Fibroblast of lung (primary cell): ENCODE results near the gene EDNRB. TPM values are rescaled to one million over a fixed set of nuclear protein-coding genes. Genes with fewer than 3 reads are reported as not detected.
A peak's percentile ranks its signal among the peaks of the same experiment; 100 is the strongest.

Experiments
- DNase-seq, 2 donors: peaks; one replicate each; pipeline versions ENCODE4 v3.0.0 to v3.0.0-alpha.2; 2010; ENCODE audit warnings: low read depth in 2 of 2
- H2AFZ ChIP-seq: 2 replicates; pipeline ENCODE4 v1.5.1; 2012; ENCODE audit warnings: low read length, control low read depth, inconsistent platforms
- H3K27ac ChIP-seq: 2 replicates; pipeline ENCODE4 v1.5.1; 2011; ENCODE audit warnings: low read length, control low read depth; ENCODE audit not compliant: insufficient read depth
- H3K27me3 ChIP-seq: 2 replicates; pipeline ENCODE4 v1.5.1; 2011; ENCODE audit warnings: mild to moderate bottlenecking, low read length; ENCODE audit not compliant: control insufficient read depth, insufficient read depth
- H3K36me3 ChIP-seq: 2 replicates; pipeline ENCODE4 v1.5.1; 2011; ENCODE audit warnings: low read length; ENCODE audit not compliant: control insufficient read depth, insufficient read depth
- H3K4me1 ChIP-seq: 2 replicates; pipeline ENCODE4 v1.5.1; 2011; ENCODE audit warnings: low read length; ENCODE audit not compliant: control insufficient read depth, insufficient read depth; ENCODE audit errors: extremely low read depth
- H3K4me2 ChIP-seq: 2 replicates; pipeline ENCODE4 v1.5.1; 2011; ENCODE audit warnings: low read length, control low read depth; ENCODE audit not compliant: insufficient read depth; ENCODE audit errors: extremely low read depth
- H3K4me3 ChIP-seq, 4 experiments: fragments of 200-600 bp in 1 of 4; sonication (generic) in 1 of 4; replicated peaks in 1 of 4; 2 replicates each; pipeline ENCODE4 v1.5.1; 2011 to 2016; ENCODE audit warnings: low read length in 4 of 4, low read depth in 3 of 4, mild to moderate bottlenecking in 3 of 4, control low read depth in 2 of 4, inconsistent platforms in 1 of 4, mixed read lengths in 1 of 4; ENCODE audit not compliant: insufficient read depth in 1 of 4; ENCODE audit errors: control extremely low read depth in 1 of 4
- H3K79me2 ChIP-seq: 2 replicates; pipeline ENCODE4 v1.5.1; 2012; ENCODE audit warnings: mild to moderate bottlenecking, low read length, inconsistent platforms; ENCODE audit not compliant: control insufficient read depth, insufficient read depth
- H3K9ac ChIP-seq: 2 replicates; pipeline ENCODE4 v1.5.1; 2011; ENCODE audit warnings: mild to moderate bottlenecking, low read length, control low read depth; ENCODE audit not compliant: insufficient read depth
- H3K9me3 ChIP-seq: 2 replicates; pipeline ENCODE4 v1.5.1; 2012; ENCODE audit warnings: low read depth, low read length; ENCODE audit not compliant: control insufficient read depth, insufficient read depth
- H4K20me1 ChIP-seq: 2 replicates; pipeline ENCODE4 v1.5.1; 2011; ENCODE audit warnings: low read length; ENCODE audit not compliant: control insufficient read depth, insufficient read depth; ENCODE audit errors: extremely low read depth
- EZH2 ChIP-seq: IDR thresholded peaks from 2 replicates; pipeline ENCODE4 v1.5.1; 2012; ENCODE audit warnings: low read length, control low read depth, mild to moderate bottlenecking; ENCODE audit errors: missing control alignments
- polyA plus RNA-seq, 2 donors: library from polyadenylated mRNA; depleted of rRNA in 1 of 2; stranded (reverse) in 1 of 2; unstranded in 1 of 2; fragments of >200 nt; gene quantifications; 2 replicates each; pipeline ENCODE4 v1.2.1, GENCODE V29; 2011 to 2012; ENCODE audit warnings: missing spikeins in 1 of 2
- total RNA-seq: library from RNA; depleted of rRNA; stranded (reverse); fragments of >200 nt; gene quantifications from 2 replicates; pipeline ENCODE4 v1.2.1, GENCODE V29; 2014
- TF ChIP-seq, protein P1 (sequence below), 2 donors: IDR thresholded peaks in 1 of 2; conservative IDR thresholded peaks in 1 of 2; 1 replicate in 1 of 2; 2 replicates in 1 of 2; pipeline ENCODE4 v1.5.1; 2011 to 2012; ENCODE audit warnings: low read length in 2 of 2, control low read depth in 1 of 2, inconsistent platforms in 1 of 2, low read depth in 1 of 2, mild to moderate bottlenecking in 1 of 2

The EDNRB gene
- total and polyA plus RNA-seq, 2 donors (not counting 1 experiment from before 2014, with no cell fraction given): 0.99 to 1.1 TPM

DNA sequence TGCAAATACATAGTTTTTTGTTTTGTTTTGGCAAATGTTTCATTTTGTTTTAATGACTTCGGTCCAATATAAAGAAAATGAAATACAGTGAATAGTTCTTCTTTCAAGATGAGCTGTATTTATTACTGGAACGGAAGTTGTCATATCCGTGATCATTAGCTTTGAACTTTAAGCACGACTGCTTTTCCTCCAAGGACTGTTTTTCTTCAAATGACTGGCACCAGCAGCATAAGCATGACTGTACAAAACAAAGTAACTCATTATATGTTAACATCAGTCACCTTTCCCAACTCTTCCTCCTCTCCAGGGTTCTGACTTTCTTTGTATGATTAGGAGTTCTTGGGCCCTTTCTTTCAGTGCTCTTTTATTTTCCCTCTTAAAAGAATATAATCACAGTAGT is 20.5 kb downstream of the EDNRB start:
- peaks cover 3% of the 10 kb centered on the region for H3K4me1 ChIP-seq
- no peaks in the 10 kb centered on the region for H3K79me2 ChIP-seq
- peak in 1 of 2 donors; percentile 31 for DNase-seq
- H3K4me3 ChIP-seq: peak overlapping the region in 1 of 4 experiments; percentile 18
- peak overlapping the region; percentile 54 for H2AFZ ChIP-seq
- H3K4me2 ChIP-seq: peak overlapping the region; percentile 54
- no peaks in the 10 kb centered on the region for H4K20me1 ChIP-seq
- no peak for TF ChIP-seq EZH2
- TF ChIP-seq, protein P1, sequence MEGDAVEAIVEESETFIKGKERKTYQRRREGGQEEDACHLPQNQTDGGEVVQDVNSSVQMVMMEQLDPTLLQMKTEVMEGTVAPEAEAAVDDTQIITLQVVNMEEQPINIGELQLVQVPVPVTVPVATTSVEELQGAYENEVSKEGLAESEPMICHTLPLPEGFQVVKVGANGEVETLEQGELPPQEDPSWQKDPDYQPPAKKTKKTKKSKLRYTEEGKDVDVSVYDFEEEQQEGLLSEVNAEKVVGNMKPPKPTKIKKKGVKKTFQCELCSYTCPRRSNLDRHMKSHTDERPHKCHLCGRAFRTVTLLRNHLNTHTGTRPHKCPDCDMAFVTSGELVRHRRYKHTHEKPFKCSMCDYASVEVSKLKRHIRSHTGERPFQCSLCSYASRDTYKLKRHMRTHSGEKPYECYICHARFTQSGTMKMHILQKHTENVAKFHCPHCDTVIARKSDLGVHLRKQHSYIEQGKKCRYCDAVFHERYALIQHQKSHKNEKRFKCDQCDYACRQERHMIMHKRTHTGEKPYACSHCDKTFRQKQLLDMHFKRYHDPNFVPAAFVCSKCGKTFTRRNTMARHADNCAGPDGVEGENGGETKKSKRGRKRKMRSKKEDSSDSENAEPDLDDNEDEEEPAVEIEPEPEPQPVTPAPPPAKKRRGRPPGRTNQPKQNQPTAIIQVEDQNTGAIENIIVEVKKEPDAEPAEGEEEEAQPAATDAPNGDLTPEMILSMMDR (conservative IDR thresholded peaks at IDR 0.05 in 1 of 2, IDR thresholded peaks at IDR 0.05 in 1 of 2; ENCODE audit: low read depth in 1 of 2, low read length in 2 of 2): no peak
- H3K27me3 ChIP-seq: no peaks in the 10 kb centered on the region
- no peaks in the 10 kb centered on the region for H3K36me3 ChIP-seq
- peak overlapping the region; percentile 13 for H3K27ac ChIP-seq
- H3K9me3 ChIP-seq: no peaks in the 10 kb centered on the region
- H3K9ac ChIP-seq: no peak overlapping the region

DNA sequence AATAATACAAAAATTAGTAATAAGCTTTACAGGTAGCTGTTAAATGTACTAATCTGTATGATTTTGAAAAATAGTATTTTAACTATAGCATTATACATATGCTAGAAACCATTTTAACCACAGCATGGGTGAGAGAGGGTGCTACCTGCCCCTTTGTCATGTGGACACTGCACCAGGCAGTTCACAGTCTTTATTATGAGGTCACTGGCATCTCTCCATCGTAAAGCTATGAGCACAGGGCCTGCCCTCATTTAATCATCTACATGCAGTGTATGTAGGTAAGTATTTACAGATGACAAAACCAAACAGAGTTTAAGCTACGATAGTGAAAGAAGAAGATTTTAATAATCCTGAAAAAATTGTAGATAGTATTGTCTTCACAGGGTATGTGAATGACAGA is 21.7 kb downstream of the EDNRB start:
- DNase-seq: no peak
- H3K27me3 ChIP-seq: no peaks in the 10 kb centered on the region
- no peak overlapping the region for H3K4me2 ChIP-seq
- H3K9ac ChIP-seq: no peak overlapping the region
- H2AFZ ChIP-seq: no peak overlapping the region
- H4K20me1 ChIP-seq: no peaks in the 10 kb centered on the region
- H3K79me2 ChIP-seq: no peaks in the 10 kb centered on the region
- no peaks in the 10 kb centered on the region for H3K36me3 ChIP-seq
- peak overlapping the region; percentile 34 for H3K27ac ChIP-seq
- peaks cover 3% of the 10 kb centered on the region for H3K4me1 ChIP-seq
- no peak overlapping the region for H3K4me3 ChIP-seq
- TF ChIP-seq, protein P1 (conservative IDR thresholded peaks at IDR 0.05 in 1 of 2, IDR thresholded peaks at IDR 0.05 in 1 of 2; ENCODE audit: low read depth in 1 of 2, low read length in 2 of 2): no peak
- TF ChIP-seq EZH2: no peak
- H3K9me3 ChIP-seq: no peaks in the 10 kb centered on the region

DNA sequence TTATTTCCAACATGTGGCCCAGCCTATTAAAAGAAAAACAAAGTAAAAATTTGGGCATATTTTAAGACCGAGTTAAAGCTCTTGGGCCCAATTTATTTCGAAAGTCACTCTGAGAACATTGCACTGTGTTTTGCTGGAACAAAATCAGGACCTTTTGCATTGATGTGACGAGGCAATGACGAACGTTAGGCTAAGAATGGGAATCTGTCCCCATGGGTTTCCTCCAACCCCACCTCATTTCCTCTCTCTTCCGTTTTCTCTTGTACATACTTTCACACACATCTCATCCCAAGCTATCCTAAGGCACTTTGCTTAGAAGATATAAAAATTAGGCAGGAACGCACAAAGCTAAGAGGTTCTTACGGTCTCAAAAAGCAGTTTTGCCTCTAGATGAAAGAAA is 22.1 kb downstream of the EDNRB start:
- peaks cover 3% of the 10 kb centered on the region for H3K4me1 ChIP-seq
- H3K79me2 ChIP-seq: no peaks in the 10 kb centered on the region
- no peaks in the 10 kb centered on the region for H3K9me3 ChIP-seq
- peak overlapping the region; percentile 28 for H2AFZ ChIP-seq
- peak overlapping the region; percentile 20 for H3K4me2 ChIP-seq
- H4K20me1 ChIP-seq: no peaks in the 10 kb centered on the region
- TF ChIP-seq EZH2: no peak
- TF ChIP-seq, protein P1 (conservative IDR thresholded peaks at IDR 0.05 in 1 of 2, IDR thresholded peaks at IDR 0.05 in 1 of 2; ENCODE audit: low read depth in 1 of 2, low read length in 2 of 2): no peak
- H3K27ac ChIP-seq: peak overlapping the region; percentile 34
- no peaks in the 10 kb centered on the region for H3K27me3 ChIP-seq
- H3K9ac ChIP-seq: no peak overlapping the region
- no peak overlapping the region for H3K4me3 ChIP-seq
- peak; percentile 8 to 87 for DNase-seq
- no peaks in the 10 kb centered on the region for H3K36me3 ChIP-seq
